Endothelial cell of umbilical vein (primary cell): ENCODE results near the gene MOB2.

ENCODE experiments used
- EZH2 ChIP-seq: IDR thresholded peaks from 2 replicates; pipeline ENCODE4 v1.6.1; 2012; ENCODE audit warnings: borderline replicate concordance, low read depth, mild to moderate bottlenecking, moderate library complexity, low read length, inconsistent platforms; ENCODE audit not compliant: severe bottlenecking
- FOS ChIP-seq: IDR thresholded peaks from 2 replicates; pipeline ENCODE4 v1.6.1; 2011; ENCODE audit warnings: mild to moderate bottlenecking, low read length, moderate library complexity, borderline replicate concordance; ENCODE audit not compliant: insufficient read depth
- JUN ChIP-seq: IDR thresholded peaks from 2 replicates; pipeline ENCODE4 v1.6.1; 2011; ENCODE audit warnings: borderline replicate concordance, low read depth; ENCODE audit not compliant: insufficient read length, insufficient read depth
- MYC ChIP-seq: IDR thresholded peaks from one replicate; pipeline ENCODE4 v1.6.1; 2011; ENCODE audit warnings: mild to moderate bottlenecking, low read depth, low read length
- POLR2A ChIP-seq: IDR thresholded peaks from 2 replicates; pipeline ENCODE4 v1.6.1; 2012; ENCODE audit warnings: low read depth, mild to moderate bottlenecking, control low read depth, low read length
- POLR2AphosphoS5 ChIP-seq: IDR thresholded peaks from 2 replicates; pipeline ENCODE4 v1.6.1; 2012; ENCODE audit warnings: low read depth, mild to moderate bottlenecking, control low read depth, low read length, moderate library complexity; ENCODE audit not compliant: insufficient read depth
- TF ChIP-seq, protein P1 (sequence below), 2 donors: IDR thresholded peaks; 1 replicate in 1 of 2; 2 replicates in 1 of 2; pipeline ENCODE4 v1.5.1; 2011; ENCODE audit warnings: low read length in 2 of 2, mild to moderate bottlenecking in 2 of 2, moderate library complexity in 2 of 2, control low read depth in 1 of 2, inconsistent platforms in 1 of 2, low read depth in 1 of 2; ENCODE audit not compliant: insufficient read depth in 1 of 2; ENCODE audit errors: extremely low read depth in 1 of 2
- TF ChIP-seq, protein P2 (sequence below): IDR thresholded peaks from 2 replicates; pipeline ENCODE4 v1.6.1; 2011; ENCODE audit not compliant: insufficient read depth, insufficient read length

DNA sequence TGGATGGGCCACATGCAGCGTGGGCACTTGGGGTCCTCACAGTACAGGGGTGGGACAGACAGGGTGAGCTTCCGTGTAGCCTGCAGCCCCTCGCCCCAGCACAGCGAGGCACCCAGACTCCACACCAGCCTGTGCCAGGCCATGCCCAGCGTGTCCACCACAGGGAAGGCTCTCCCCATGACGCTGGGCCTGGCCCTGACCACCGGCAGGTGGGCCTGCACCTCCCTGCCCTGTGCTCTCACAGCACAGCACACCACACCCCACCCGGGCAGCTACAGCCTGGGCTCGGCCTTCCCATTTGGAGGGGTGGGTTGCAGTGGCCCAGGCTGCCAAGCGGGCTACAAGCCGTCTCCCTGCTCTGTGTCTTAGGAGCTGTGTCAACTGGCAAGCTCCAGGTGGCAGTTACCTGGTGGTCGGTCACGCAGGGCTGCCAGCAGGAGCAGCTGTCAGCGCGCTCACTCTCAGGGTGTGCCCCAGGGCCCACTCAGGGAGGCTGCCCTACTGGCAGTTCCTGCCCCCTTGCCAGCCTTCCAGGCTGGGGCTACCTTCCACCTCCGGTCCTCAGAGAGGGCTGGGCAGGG lies 4.6 kb downstream of the MOB2 start:
- no peak for TF ChIP-seq POLR2A
- no peak for TF ChIP-seq EZH2
- TF ChIP-seq, protein P1, sequence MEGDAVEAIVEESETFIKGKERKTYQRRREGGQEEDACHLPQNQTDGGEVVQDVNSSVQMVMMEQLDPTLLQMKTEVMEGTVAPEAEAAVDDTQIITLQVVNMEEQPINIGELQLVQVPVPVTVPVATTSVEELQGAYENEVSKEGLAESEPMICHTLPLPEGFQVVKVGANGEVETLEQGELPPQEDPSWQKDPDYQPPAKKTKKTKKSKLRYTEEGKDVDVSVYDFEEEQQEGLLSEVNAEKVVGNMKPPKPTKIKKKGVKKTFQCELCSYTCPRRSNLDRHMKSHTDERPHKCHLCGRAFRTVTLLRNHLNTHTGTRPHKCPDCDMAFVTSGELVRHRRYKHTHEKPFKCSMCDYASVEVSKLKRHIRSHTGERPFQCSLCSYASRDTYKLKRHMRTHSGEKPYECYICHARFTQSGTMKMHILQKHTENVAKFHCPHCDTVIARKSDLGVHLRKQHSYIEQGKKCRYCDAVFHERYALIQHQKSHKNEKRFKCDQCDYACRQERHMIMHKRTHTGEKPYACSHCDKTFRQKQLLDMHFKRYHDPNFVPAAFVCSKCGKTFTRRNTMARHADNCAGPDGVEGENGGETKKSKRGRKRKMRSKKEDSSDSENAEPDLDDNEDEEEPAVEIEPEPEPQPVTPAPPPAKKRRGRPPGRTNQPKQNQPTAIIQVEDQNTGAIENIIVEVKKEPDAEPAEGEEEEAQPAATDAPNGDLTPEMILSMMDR (IDR thresholded peaks at IDR 0.05; ENCODE audit: extremely low read depth in 1 of 2, insufficient read depth in 1 of 2, low read depth in 1 of 2, low read length in 2 of 2) = no peak
- no peak for TF ChIP-seq FOS
- TF ChIP-seq POLR2AphosphoS5 = no peak
- no peak for TF ChIP-seq MYC
- TF ChIP-seq, protein P2, sequence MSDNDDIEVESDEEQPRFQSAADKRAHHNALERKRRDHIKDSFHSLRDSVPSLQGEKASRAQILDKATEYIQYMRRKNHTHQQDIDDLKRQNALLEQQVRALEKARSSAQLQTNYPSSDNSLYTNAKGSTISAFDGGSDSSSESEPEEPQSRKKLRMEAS = no peak
- TF ChIP-seq JUN = no peak
